BE2C (cell line): ENCODE data around the gene RNF213.
A peak's percentile ranks its signal among the peaks of the same experiment; 100 is the strongest.

Experiments
- DNase-seq: peaks from one replicate; pipeline ENCODE4 v3.0.0-alpha.2; 2020
- H3K27me3 ChIP-seq: fragments of 250-450 bp; sonication (Bioruptor Pico); 2 replicates; pipeline ENCODE4 v1.5.1; 2020; ENCODE audit warnings: mild to moderate bottlenecking
- H3K36me3 ChIP-seq: fragments of 250-450 bp; sonication (Bioruptor Pico); 2 replicates; pipeline ENCODE4 v1.5.1; 2020; ENCODE audit warnings: mild to moderate bottlenecking
- H3K4me1 ChIP-seq: fragments of 250-450 bp; sonication (Bioruptor Pico); 2 replicates; pipeline ENCODE4 v1.5.1; 2020
- H3K4me3 ChIP-seq: 2 replicates; pipeline ENCODE4 v1.5.1; 2011; ENCODE audit warnings: low read depth, low read length
- H3K9me3 ChIP-seq: fragments of 250-450 bp; sonication (Bioruptor Pico); 2 replicates; pipeline ENCODE4 v1.5.1; 2020
- CTCF ChIP-seq: IDR thresholded peaks from 2 replicates; pipeline ENCODE4 v1.5.1; 2012; ENCODE audit warnings: mild to moderate bottlenecking, low read depth, low read length

The RNF213 gene

GRCh38 chr17:80291260-80291659 is 30.6 kb downstream of the RNF213 start:
- no peak for TF ChIP-seq CTCF
- Histone ChIP-seq H3K36me3 (peaks cover 9% of the 10 kb centered on the region), H3K27me3 (no peaks in the 10 kb centered on the region), H3K4me3 (no peak overlapping the region), H3K9me3 (no peaks in the 10 kb centered on the region; the same call in 1 of the 2 replicates), H3K4me1 (no peaks in the 10 kb centered on the region)
- DNase-seq: no peak

GRCh38 chr17:80291691-80292487 is 31.2 kb downstream of the RNF213 start:
- Histone ChIP-seq H3K4me1 (no peaks in the 10 kb centered on the region), H3K4me3 (no peak overlapping the region), H3K9me3 (no peaks in the 10 kb centered on the region; the same call in 1 of the 2 replicates), H3K36me3 (peaks cover 9% of the 10 kb centered on the region), H3K27me3 (no peaks in the 10 kb centered on the region)
- DNase-seq: no peak
- no peak for TF ChIP-seq CTCF

- peak; percentile 10; the same call in 1 of the 2 replicates for TF ChIP-seq CTCF
- Histone ChIP-seq H3K27me3 (no peaks in the 10 kb centered on the region), H3K36me3 (peaks cover 9% of the 10 kb centered on the region), H3K9me3 (no peaks in the 10 kb centered on the region; the same call in 1 of the 2 replicates), H3K4me1 (no peaks in the 10 kb centered on the region), H3K4me3 (no peak overlapping the region)
- no peak for DNase-seq
These were observed 31.9 kb downstream of the RNF213 start for GRCh38 chr17:80292521-80292971.

- H3K27me3 ChIP-seq: no peaks in the 10 kb centered on the region
- peaks cover 9% of the 10 kb centered on the region for H3K36me3 ChIP-seq
These were observed 33.6 kb downstream of the RNF213 start for GRCh38 chr17:80294210-80294609.

GRCh38 chr17:80294653-80295052 is 34.0 kb downstream of the RNF213 start:
- H3K27me3 ChIP-seq: no peaks in the 10 kb centered on the region
- H3K4me1 ChIP-seq: no peaks in the 10 kb centered on the region
- no peaks in the 10 kb centered on the region; the same call in none of the 2 replicates for H3K9me3 ChIP-seq
- H3K36me3 ChIP-seq: peaks cover 10% of the 10 kb centered on the region
- no peak for TF ChIP-seq CTCF
- DNase-seq: no peak
- no peak overlapping the region for H3K4me3 ChIP-seq

More at GRCh38 chr17:80294210-80294609, 33.6 kb downstream of the RNF213 start:
- Histone ChIP-seq H3K4me1 (no peaks in the 10 kb centered on the region), H3K4me3 (no peak overlapping the region), H3K9me3 (no peaks in the 10 kb centered on the region; the same call in 1 of the 2 replicates)
- DNase-seq: no peak
- no peak for TF ChIP-seq CTCF

GRCh38 chr17:80295146-80295545 is 34.5 kb downstream of the RNF213 start:
- Histone ChIP-seq H3K9me3 (no peaks in the 10 kb centered on the region; the same call in none of the 2 replicates), H3K4me3 (no peak overlapping the region), H3K27me3 (no peaks in the 10 kb centered on the region), H3K36me3 (peaks cover 13% of the 10 kb centered on the region), H3K4me1 (no peaks in the 10 kb centered on the region)
- no peak for DNase-seq
- TF ChIP-seq CTCF: no peak
